ENCODE results near the gene ANAPC5. TPM values are rescaled to one million over a fixed set of nuclear protein-coding genes. Genes with fewer than 3 reads are reported as not detected.
"Not testable (repeated sequence)": the region's sequence is repeated elsewhere in the genome, so short reads cannot be mapped to it uniquely, and the experiment has no call there.

ANAPC5 gene
- polyA plus RNA-seq, 3 donors from 2014 or later, result 150 to 248 (median 157) TPM

DNA sequence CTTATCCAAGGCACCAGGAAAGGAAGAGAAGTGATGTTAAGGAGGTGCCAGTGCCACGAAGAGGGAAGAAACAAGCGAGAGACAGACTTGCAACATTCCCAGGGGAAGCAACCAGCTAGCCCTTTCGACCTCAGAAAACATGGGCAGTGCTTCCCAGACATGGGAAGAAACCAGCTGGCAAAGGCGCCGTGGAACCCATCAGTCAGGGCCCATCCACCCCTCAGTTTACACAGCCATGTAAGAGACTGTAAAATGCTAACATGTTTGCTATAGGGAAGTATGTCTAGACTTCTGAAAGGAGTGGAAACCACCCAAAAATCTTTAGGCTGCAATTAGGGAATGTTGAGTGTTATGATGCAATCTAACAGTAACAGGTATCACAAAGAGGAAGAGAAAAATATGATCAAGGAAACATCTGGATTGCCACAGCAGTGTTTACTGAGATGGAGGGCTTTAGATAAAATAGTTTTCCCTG is 26.3 kb downstream of the ANAPC5 start:
- H3K27me3 Mint-ChIP-seq (ENCODE audit: low read depth in 3 of 3), result peaks cover 0 to 3% (median 0%) of the 10 kb centered on the region in 3 donors
- peak overlapping the region in 2 of 6 donors; percentile 4 to 34 for H3K27ac Mint-ChIP-seq
- H3K4me3 Mint-ChIP-seq, result no peak overlapping the region
- H3K4me1 Mint-ChIP-seq, result no peaks in the 10 kb centered on the region
- H3K36me3 Mint-ChIP-seq, result peaks cover 25 to 62% (median 32%) of the 10 kb centered on the region in 3 donors
- no peak for DNase-seq
- no peaks in the 10 kb centered on the region for H3K9me3 Mint-ChIP-seq

DNA sequence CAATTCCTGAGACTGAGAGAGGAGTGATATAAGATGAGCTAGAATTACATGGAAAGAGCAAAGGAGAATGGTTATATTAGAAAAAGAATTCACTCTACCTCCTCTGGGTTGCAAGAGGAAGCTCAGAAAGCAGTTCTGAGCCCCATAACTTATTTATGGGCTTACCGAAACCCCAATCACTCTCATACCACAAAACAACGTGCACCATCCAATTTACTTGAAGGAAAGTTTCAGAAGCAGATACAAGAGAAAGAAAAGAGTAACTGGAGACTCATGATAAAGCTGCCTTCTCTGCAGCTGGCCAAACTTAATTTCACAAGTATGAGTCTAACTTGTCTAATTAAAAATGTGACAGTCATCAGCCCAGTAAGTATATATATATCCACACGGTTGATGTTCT is 28.3 kb downstream of the ANAPC5 start:
- Mint-ChIP-seq H3K4me3 (no peak overlapping the region), H3K36me3 (peaks cover 22 to 51% (median 28%) of the 10 kb centered on the region in 3 donors), H3K27me3 (ENCODE audit: low read depth in 3 of 3) (peaks cover 0 to 3% (median 0%) of the 10 kb centered on the region in 3 donors), H3K27ac (peak overlapping the region in 2 of 6 donors; percentile 37 to 43), H3K9me3 (no peaks in the 10 kb centered on the region), H3K4me1 (no peaks in the 10 kb centered on the region)
- no peak for DNase-seq

DNA sequence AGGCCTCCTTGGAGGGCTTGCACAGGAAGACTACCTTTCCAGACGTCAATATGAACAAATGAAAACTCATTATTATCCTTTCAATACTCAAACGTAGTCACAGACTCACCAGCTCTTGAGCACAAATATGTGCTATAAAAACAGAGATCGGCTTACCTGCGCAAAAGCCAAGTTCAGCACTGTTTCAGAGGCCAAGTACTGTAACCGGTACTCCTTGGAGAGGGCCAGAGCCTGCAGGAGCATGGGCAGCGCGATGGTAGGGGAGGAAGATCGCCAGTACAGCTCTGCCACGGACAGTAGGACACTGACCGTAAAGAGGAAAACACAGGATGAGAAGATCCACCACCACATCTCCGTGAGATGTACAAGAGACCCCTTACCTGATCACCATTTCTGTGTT is 34.1 kb downstream of the ANAPC5 start:
- H3K36me3 Mint-ChIP-seq, result peaks cover 7 to 24% (median 17%) of the 10 kb centered on the region in 3 donors
- H3K4me1 Mint-ChIP-seq, result peaks cover 12 to 16% of the 10 kb centered on the region in 2 donors
- H3K9me3 Mint-ChIP-seq, result no peaks in the 10 kb centered on the region
- no peak overlapping the region for H3K27ac Mint-ChIP-seq
- DNase-seq, result no peak
- no peak overlapping the region for H3K4me3 Mint-ChIP-seq
- H3K27me3 Mint-ChIP-seq (ENCODE audit: low read depth in 3 of 3), result no peaks in the 10 kb centered on the region

DNA sequence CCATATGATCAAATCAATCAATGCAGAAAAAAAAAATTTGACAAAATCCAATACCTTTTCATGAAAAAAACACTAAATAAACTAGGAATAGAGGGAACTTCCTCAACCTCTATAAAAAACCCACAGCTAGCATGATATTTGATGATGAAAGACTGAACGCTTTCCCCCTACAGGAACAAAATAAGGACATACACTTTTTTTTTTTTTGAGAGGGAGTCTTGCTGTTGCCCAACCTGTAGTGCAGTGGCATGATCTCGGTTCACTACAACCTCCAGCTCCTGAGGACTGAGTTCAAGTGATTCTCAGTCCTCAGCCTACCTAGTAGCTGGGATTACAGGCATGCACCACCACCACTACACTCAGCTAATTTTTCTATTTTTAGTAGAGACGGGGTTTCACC is 37.8 kb downstream of the ANAPC5 start:
- H3K9me3 Mint-ChIP-seq, result no peaks in the 10 kb centered on the region
- H3K4me1 Mint-ChIP-seq, result peaks cover 18 to 30% of the 10 kb centered on the region in 2 donors
- peaks cover 23 to 35% (median 24%) of the 10 kb centered on the region in 3 donors for H3K36me3 Mint-ChIP-seq
- DNase-seq, result no peak
- peak overlapping the region in 5 of 6 donors; percentile 28 to 70 (median 61) for H3K27ac Mint-ChIP-seq
- no peak overlapping the region for H3K4me3 Mint-ChIP-seq
- H3K27me3 Mint-ChIP-seq (ENCODE audit: low read depth in 3 of 3), result no peaks in the 10 kb centered on the region

DNA sequence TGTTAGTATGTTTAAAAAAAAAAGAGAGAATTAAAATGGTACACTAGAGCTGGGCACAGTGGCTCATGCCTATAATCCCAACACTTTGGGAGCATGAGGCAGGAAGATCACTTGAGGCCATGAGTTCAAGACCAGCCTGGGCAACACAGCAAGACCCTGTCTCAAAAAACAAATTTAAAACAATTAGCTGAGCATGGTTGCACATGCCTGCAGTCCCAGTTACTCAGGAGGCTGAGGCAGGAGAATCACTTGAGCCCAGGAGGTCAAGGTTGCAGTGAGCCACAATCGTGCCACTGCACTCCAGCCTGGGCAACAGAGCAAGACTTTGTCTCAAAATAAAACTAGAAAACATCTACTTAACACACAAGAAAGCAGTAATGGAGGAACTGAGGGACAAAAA is 42.0 kb downstream of the ANAPC5 start:
- not testable (repeated sequence) for H3K27me3 Mint-ChIP-seq (ENCODE audit: low read depth in 3 of 3); H3K4me3 Mint-ChIP-seq; DNase-seq; H3K9me3 Mint-ChIP-seq
- Mint-ChIP-seq H3K27ac (peak overlapping the region in 1 of 6 donors; percentile 35), H3K36me3 (peaks cover 15 to 29% (median 25%) of the 10 kb centered on the region in 3 donors), H3K4me1 (peaks cover 18 to 30% of the 10 kb centered on the region in 2 donors)

DNA sequence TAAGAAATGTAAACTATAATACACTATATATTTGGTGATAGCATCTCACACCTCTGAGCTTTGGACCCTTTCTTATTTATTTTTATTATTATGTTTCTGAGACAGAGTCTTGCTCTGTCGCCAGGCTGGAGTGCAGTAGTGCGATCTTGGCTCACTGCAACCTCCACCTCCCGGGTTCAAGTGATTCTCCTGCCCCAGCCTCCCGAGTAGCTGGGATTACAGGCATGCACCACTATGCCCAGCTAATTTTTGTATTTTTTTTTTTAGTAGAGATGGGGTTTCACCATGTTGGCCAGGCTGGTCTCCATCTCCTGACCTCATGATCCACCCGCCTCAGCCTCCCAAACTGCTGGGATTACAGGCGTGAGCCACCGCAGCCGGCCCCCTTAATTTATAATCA is 44.8 kb downstream of the ANAPC5 start:
- H3K36me3 Mint-ChIP-seq, result peaks cover 15 to 29% (median 25%) of the 10 kb centered on the region in 3 donors
- H3K27me3 Mint-ChIP-seq (ENCODE audit: low read depth in 3 of 3); H3K9me3 Mint-ChIP-seq; DNase-seq; H3K27ac Mint-ChIP-seq; H3K4me3 Mint-ChIP-seq: not testable (repeated sequence)
- H3K4me1 Mint-ChIP-seq, result peaks cover 6 to 12% of the 10 kb centered on the region in 2 donors

DNA sequence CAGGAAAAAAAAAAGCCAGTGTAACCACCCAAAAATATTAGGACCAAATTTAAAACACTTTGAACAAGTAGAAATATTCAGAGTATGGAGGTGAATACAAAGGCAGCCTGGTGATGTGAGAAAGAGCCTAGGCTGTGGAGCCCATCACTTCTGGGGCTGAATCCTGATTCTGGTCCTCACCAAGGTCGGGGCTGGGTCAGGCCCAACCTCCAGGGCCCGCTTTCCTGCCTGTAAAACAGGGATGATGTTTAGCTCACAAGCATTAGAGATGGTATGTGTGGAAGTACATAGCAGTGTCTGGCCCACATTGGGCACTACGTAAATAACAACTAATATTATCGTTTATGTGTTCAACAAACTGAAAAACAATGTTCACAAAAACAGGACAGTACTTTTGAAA is 47.9 kb downstream of the ANAPC5 start:
- DNase-seq, result no peak
- Mint-ChIP-seq H3K9me3 (no peaks in the 10 kb centered on the region), H3K4me3 (no peak overlapping the region), H3K27me3 (ENCODE audit: low read depth in 3 of 3) (no peaks in the 10 kb centered on the region), H3K4me1 (no peaks in the 10 kb centered on the region), H3K27ac (no peak overlapping the region), H3K36me3 (peaks cover 7 to 12% (median 8%) of the 10 kb centered on the region in 3 donors)

DNA sequence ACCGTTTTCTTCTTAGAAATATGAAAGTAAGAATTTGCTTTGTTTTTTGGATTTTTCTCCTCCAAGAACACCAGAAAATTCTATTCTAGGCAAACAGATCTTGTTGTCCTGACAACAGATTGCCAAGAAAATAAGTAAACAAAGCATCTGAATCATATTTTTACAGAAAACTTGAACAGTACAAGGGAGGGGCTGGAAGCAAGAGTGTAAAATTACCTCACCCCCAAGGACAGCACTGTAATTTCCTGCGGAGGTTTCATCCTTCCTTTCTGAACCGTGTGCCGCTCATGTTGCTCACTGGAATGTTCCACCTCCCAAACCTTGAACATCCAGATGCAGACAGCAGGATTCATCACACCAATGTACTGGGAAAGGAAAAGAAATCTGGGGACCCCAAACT is 50.3 kb downstream of the ANAPC5 start:
- Mint-ChIP-seq H3K9me3 (no peaks in the 10 kb centered on the region), H3K27me3 (ENCODE audit: low read depth in 3 of 3) (peaks cover 0 to 5% (median 0%) of the 10 kb centered on the region in 3 donors), H3K36me3 (no peaks in the 10 kb centered on the region), H3K27ac (no peak overlapping the region), H3K4me3 (no peak overlapping the region), H3K4me1 (peaks cover 6 to 8% of the 10 kb centered on the region in 2 donors)
- DNase-seq, result no peak

DNA sequence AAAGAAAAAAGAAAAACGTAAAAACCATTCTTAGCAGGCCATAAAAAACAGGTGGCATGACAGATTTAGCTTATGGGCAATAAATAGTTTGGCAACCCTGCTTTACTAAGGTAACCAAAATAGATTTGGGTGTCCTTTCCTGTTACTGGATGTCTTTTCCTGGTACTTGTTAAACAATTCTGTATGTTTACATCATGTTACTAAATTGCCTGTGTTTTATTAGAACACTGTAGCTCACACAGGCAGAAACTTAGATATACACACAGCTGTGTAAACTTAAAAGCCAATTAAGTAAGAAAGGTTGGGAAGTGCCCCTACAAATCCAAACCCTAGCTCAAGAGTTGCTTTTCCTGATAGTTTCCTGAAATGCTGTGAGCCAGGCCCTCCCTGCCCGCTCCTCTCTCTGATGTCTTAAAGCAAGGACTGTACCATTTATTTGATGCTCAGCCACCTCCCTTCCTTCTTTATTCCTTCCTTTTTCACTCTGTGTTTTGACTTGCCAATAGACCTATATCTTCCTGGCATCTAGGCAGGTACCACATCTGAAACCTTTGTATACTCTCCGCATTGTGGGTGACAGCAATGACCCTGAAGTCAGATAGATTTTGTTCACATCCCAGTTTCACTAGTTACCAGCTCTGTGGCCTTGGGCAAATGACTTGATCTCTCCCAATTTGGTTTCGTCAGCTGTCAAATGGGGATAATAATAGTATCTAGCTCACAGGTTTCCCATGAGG is 52.0 kb downstream of the ANAPC5 start:
- Mint-ChIP-seq H3K9me3 (no peaks in the 10 kb centered on the region), H3K27ac (no peak overlapping the region), H3K4me3 (peak overlapping the region in 1 of 5 donors; percentile 2), H3K4me1 (peaks cover 12 to 15% of the 10 kb centered on the region in 2 donors), H3K36me3 (no peaks in the 10 kb centered on the region), H3K27me3 (ENCODE audit: low read depth in 3 of 3) (peaks cover 0 to 7% (median 0%) of the 10 kb centered on the region in 3 donors)
- no peak for DNase-seq

DNA sequence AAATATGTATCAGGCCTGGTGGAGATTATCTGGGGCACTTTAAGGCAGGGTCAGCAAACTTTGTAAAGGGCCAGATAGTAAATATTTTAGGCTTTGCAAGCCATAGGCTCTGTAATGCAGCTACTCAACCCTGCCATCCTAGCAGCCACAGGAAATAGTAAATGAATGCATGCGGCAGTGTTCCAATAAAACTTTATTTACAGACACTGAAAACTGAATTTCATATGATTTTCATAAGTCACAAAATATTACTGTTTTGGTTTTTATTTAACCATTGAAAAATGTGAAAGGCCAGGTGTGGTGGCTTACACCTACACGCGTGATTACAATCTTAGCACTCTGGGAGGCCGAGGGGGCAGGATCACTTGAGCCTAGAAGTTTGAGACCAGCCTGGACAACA is 52.5 kb downstream of the ANAPC5 start:
- peaks cover 0 to 7% (median 0%) of the 10 kb centered on the region in 3 donors for H3K27me3 Mint-ChIP-seq (ENCODE audit: low read depth in 3 of 3)
- no peak overlapping the region for H3K4me3 Mint-ChIP-seq
- no peak for DNase-seq
- H3K9me3 Mint-ChIP-seq, result no peaks in the 10 kb centered on the region
- peaks cover 17% of the 10 kb centered on the region in 2 donors for H3K4me1 Mint-ChIP-seq
- no peak overlapping the region for H3K27ac Mint-ChIP-seq
- H3K36me3 Mint-ChIP-seq, result no peaks in the 10 kb centered on the region

DNA sequence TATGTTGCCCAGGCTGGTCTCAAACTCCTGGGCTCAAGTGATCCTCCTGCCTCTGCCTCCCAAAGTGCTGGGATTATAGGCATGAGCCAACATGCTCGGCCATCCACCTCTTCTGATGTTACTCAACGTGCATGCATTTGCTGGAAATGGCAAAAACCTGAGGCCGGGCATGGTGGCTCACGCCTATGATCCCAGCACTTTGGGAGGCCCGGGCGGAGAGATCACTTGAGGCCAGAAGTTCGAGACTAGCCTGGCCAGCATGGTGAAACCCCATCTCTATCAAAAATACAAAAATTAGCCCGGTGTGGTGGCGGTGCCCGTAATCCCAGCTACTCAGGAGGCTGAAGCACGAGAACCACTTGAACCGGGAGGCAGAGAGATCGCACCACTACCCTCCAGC is 53.8 kb downstream of the ANAPC5 start:
- not testable (repeated sequence) for H3K27ac Mint-ChIP-seq; DNase-seq; H3K27me3 Mint-ChIP-seq (ENCODE audit: low read depth in 3 of 3); H3K36me3 Mint-ChIP-seq; H3K9me3 Mint-ChIP-seq
- peak overlapping the region; percentile 84 to 89 (median 85) for H3K4me3 Mint-ChIP-seq
- peaks cover 17 to 18% of the 10 kb centered on the region in 2 donors for H3K4me1 Mint-ChIP-seq

DNA sequence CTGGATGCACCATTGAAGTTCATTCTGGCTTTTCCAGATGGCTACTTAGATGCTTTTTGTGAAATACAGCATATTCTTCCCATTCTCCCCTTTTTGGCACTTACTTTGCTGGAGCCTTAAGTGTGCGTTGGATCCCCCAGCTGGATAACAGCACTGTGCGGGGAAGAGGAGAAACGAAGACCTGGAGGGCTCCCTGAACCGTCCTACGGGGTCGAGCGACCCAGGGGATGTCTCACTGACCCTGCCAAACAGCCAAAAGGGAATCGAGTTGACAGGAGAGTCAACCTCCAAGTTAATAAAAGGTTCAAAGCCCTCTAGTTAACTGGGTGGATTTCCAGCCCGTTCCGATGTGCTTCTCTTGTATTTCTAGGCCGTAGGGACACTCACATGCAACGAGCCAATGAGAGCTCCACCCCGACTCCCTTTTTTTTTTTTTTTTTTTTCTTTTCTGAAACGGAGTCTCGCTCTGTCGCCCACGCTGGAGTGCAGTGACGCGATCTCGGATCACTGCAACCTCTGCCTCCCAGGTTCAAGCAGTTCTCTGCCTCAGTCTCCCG is 54.7 kb downstream of the ANAPC5 start:
- no peaks in the 10 kb centered on the region for H3K36me3 Mint-ChIP-seq
- peak overlapping the region; percentile 84 to 89 (median 85) for H3K4me3 Mint-ChIP-seq
- peaks cover 17 to 19% of the 10 kb centered on the region in 2 donors for H3K4me1 Mint-ChIP-seq
- H3K27me3 Mint-ChIP-seq (ENCODE audit: low read depth in 3 of 3), result peaks cover 0 to 7% (median 0%) of the 10 kb centered on the region in 3 donors
- no peaks in the 10 kb centered on the region for H3K9me3 Mint-ChIP-seq
- peak in 1 of 3 donors; percentile 2 for DNase-seq
- peak overlapping the region in 5 of 6 donors; percentile 49 to 88 (median 83) for H3K27ac Mint-ChIP-seq

DNA sequence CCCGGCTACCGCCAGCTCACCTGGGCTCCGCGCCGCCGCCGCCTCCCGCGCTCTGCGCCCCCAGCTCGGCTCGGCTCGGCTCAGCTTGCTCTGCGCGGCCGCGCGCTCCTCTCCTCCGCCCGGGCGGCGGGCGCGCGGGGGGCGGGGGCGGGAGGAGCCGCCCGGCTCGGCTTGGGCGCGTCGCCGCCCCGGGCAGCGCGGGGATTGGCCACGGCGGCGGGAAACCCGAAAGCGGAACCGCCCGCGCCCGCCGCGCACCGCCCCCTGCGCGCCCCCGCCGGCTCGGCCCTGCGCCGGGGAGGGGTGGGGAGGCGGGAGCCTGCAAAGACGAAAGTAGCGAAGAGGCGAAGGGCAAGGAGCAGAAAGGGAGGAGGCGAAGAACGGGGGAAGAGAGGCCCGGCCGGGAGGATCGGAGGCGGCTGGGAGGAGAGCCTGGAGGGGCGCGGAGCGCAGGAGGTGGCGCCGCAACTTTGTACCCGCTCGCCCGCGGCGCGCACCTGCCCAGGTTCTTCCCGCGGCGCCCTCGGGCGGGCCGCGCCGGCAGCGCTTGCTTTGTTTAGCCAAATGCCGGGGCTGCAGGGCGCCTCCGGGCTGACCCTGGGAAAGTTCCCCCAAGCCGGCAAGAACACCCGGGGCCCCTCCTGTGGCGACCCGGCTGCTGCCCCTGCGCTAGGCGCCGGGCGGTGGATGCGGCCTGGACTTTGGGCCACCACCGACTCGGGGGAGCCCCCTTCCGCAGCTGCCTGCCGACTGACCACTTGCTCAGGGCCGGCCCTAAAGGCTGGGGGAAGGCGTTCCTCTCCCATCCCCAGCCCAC is 55.4 kb downstream of the ANAPC5 start, which contains the start of gene CAMKK2:
Gene CAMKK2 (minus strand): TSS at position 92 of the 817 bp plus-strand sequence. CDS start 22,183 bp downstream, outside the sequence.
- Mint-ChIP-seq H3K4me1 (peaks cover 17 to 19% of the 10 kb centered on the region in 2 donors), H3K9me3 (no peaks in the 10 kb centered on the region), H3K4me3 (peak within 1 kb of the TSS; percentile 84 to 92 (median 89)), H3K27me3 (ENCODE audit: low read depth in 3 of 3) (peaks cover 0 to 7% (median 0%) of the 10 kb centered on the region in 3 donors), H3K27ac (peak within 1 kb of the TSS; percentile 55 to 93 (median 88)), H3K36me3 (no peaks in the 10 kb centered on the region)
- peak; percentile 89 to 92 (median 91) for DNase-seq

Measured in immature natural killer cell (primary cell).